ENCODE results near the gene MICAL2.

The MICAL2 gene

GRCh38 chr11:12221051-12221535, 110.7 kb downstream of the MICAL2 start:
- no peak for DNase-seq (ENCODE audit: low spot score)
- no peak for FAIRE-seq

GRCh38 chr11:12222055-12222792, 111.8 kb downstream of the MICAL2 start:
- no peak for FAIRE-seq
- no peak for DNase-seq (ENCODE audit: low spot score)

- DNase-seq (ENCODE audit: low spot score) (no peak), FAIRE-seq (no peak)
Observed at GRCh38 chr11:12223771-12224536, 113.6 kb downstream of the MICAL2 start.

- FAIRE-seq (peak; percentile 72), DNase-seq (ENCODE audit: low spot score) (peak; percentile 81)
Observed at GRCh38 chr11:12224537-12224893, 114.1 kb downstream of the MICAL2 start.

- FAIRE-seq, result no peak
- no peak for DNase-seq (ENCODE audit: low spot score)
Observed at GRCh38 chr11:12225046-12225739, 114.8 kb downstream of the MICAL2 start.

GRCh38 chr11:12226093-12226492, 115.7 kb downstream of the MICAL2 start:
- DNase-seq (ENCODE audit: low spot score) (no peak), FAIRE-seq (no peak)

GRCh38 chr11:12229450-12230229, 119.2 kb downstream of the MICAL2 start:
- FAIRE-seq (no peak), DNase-seq (ENCODE audit: low spot score) (no peak)

GRCh38 chr11:12232160-12232559, 121.8 kb downstream of the MICAL2 start:
- no peak for FAIRE-seq
- no peak for DNase-seq (ENCODE audit: low spot score)

- FAIRE-seq (peak; percentile 91), DNase-seq (ENCODE audit: low spot score) (peak; percentile 97)
Observed at GRCh38 chr11:12232817-12233601, 122.6 kb downstream of the MICAL2 start.

- DNase-seq (ENCODE audit: low spot score) (no peak), FAIRE-seq (no peak)
Observed at GRCh38 chr11:12233602-12233925, 123.2 kb downstream of the MICAL2 start.

- DNase-seq (ENCODE audit: low spot score), result no peak
- no peak for FAIRE-seq
Observed at GRCh38 chr11:12234221-12234620, 123.8 kb downstream of the MICAL2 start.

- DNase-seq (ENCODE audit: low spot score), result no peak
- FAIRE-seq, result no peak
Observed at GRCh38 chr11:12235080-12235479, 124.7 kb downstream of the MICAL2 start.

GRCh38 chr11:12235553-12235946, 125.2 kb downstream of the MICAL2 start:
- DNase-seq (ENCODE audit: low spot score) (peak; percentile 43), FAIRE-seq (no peak)

- DNase-seq (ENCODE audit: low spot score), result peak; percentile 87
- peak; percentile 81 for FAIRE-seq
Observed at GRCh38 chr11:12235947-12236743, 125.8 kb downstream of the MICAL2 start.

- no peak for FAIRE-seq
Observed at GRCh38 chr11:12236744-12237101, 126.3 kb downstream of the MICAL2 start.

GRCh38 chr11:12237381-12237784, 127.0 kb downstream of the MICAL2 start:
- DNase-seq (ENCODE audit: low spot score) (no peak), FAIRE-seq (no peak)

More at GRCh38 chr11:12236744-12237101, 126.3 kb downstream of the MICAL2 start:
- DNase-seq (ENCODE audit: low spot score), result no peak

GRCh38 chr11:12238420-12238819, 128.0 kb downstream of the MICAL2 start:
- no peak for FAIRE-seq
- no peak for DNase-seq (ENCODE audit: low spot score)

GRCh38 chr11:12239396-12239795, 129.0 kb downstream of the MICAL2 start:
- peak; percentile 61 for DNase-seq (ENCODE audit: low spot score)
- no peak for FAIRE-seq

GRCh38 chr11:12239804-12240371, 129.5 kb downstream of the MICAL2 start:
- DNase-seq (ENCODE audit: low spot score), result no peak
- FAIRE-seq, result no peak

Data from RCC 7860 (cell line).